Right cardiac atrium (tissue), 5 donors: Measurements from ENCODE around the gene OR2H2. TPM values are rescaled to one million over a fixed set of nuclear protein-coding genes. Genes with fewer than 3 reads are reported as not detected.

Experiments used
- ATAC-seq, 2 donors: fragments of 200-7000 bp; cut with Tn5 transposase; one replicate each; pipeline versions ENCODE4 v1.8.0 to v1.9.1; 2020; ENCODE audit warnings: moderate library complexity in 2 of 2, mild to moderate bottlenecking in 1 of 2
- DNase-seq, 3 donors: peaks; one replicate each; pipeline ENCODE4 v3.0.0-alpha.2; 2020
- H3K27ac ChIP-seq: one replicate; pipeline ENCODE4 v1.5.1; 2013; ENCODE audit warnings: mild to moderate bottlenecking, low read length, control low read depth, moderate library complexity
- H3K27me3 ChIP-seq: one replicate; pipeline ENCODE4 v1.6.1; 2013; ENCODE audit not compliant: control insufficient read depth, insufficient read depth
- H3K4me1 ChIP-seq: one replicate; pipeline ENCODE4 v1.6.1; 2013; ENCODE audit warnings: low read length; ENCODE audit not compliant: control insufficient read depth, insufficient read depth
- H3K4me3 ChIP-seq: one replicate; pipeline ENCODE4 v1.5.1; 2013; ENCODE audit warnings: low read length, control low read depth
- H3K9me3 ChIP-seq: one replicate; pipeline ENCODE4 v1.6.1; 2013; ENCODE audit warnings: low read length; ENCODE audit not compliant: control insufficient read depth
- WGBS: extraction: QIAGEN DNeasy Blood & Tissue Kit; methylation state at CpG from one replicate; pipeline ENCODE4 v1.1.7; 2013; 5-methylcytosine and 5-hydroxymethylcytosine counted together
- intact Hi-C, 4 donors: fragments of 100-400 bp; cut with DNase I; formaldehyde crosslinking; loops; one replicate each; pipeline versions ENCODE4 v1.11.0 to v1.14.0; 2022 to 2023
- polyA plus RNA-seq: library from polyadenylated mRNA; stranded (reverse); fragments of 200-250 nt; gene quantifications from one replicate; pipeline ENCODE4 v1.2.3, GENCODE V29; 2013
- total RNA-seq, 4 donors: library from RNA; stranded (reverse); fragmentation: NEBNext Ultra II Directional; extraction: Animal tissue kit (Norgen Biotek cat#: 25700); gene quantifications; one replicate each; pipeline ENCODE4 v1.2.1, GENCODE V29; 2021
- donor health status: healthy with polysubstance abuse.
- donor health status: DM: no; HTN: yes; CAD: no.
- donor health status: DM: no; HTN: no; CAD: no.
- donor health status: DM: no; HTN: yes; CAD: no; lungs with severe emphysema.
- donor health status: DM: yes; HTN: yes; CAD: no.

Gene OR2H2
- total and polyA plus RNA-seq, 5 donors, result not detected

- Histone ChIP-seq H3K4me3 (no peak overlapping the region), H3K27ac (no peak overlapping the region), H3K9me3 (no peaks in the 10 kb centered on the region), H3K27me3 (no peaks in the 10 kb centered on the region), H3K4me1 (no peaks in the 10 kb centered on the region)
- ATAC-seq (no peak), DNase-seq (no peak)
- intact Hi-C loops, result loop anchor here in 1 of 4 donors (10.0 kb wide), 1 partner anchor 695 kb away; the partner anchor contains the start of gene TRIM27
- 92% methylated on average over 1 of the region's 1 CpG for WGBS
Observed at GRCh38 chr6:29619578-29620160, 34.7 kb downstream of the OR2H2 start.

GRCh38 chr6:29620630-29621029, 35.7 kb downstream of the OR2H2 start:
- WGBS, result 76% methylated on average over 4 of the region's 4 CpGs
- H3K4me3 ChIP-seq, result no peak overlapping the region
- no peaks in the 10 kb centered on the region for H3K27me3 ChIP-seq
- intact Hi-C loops, result loop anchor here in 1 of 4 donors (10.0 kb wide), 1 partner anchor 696 kb away; the partner anchor contains the start of gene TRIM27
- H3K27ac ChIP-seq, result no peak overlapping the region
- ATAC-seq (no peak), DNase-seq (no peak)
- H3K9me3 ChIP-seq, result no peaks in the 10 kb centered on the region
- no peaks in the 10 kb centered on the region for H3K4me1 ChIP-seq

- no peak for ATAC-seq
- intact Hi-C loops, result loop anchor here in 1 of 4 donors (10.0 kb wide), 1 partner anchor 700 kb away; the partner anchor contains the start of gene TRIM27
- Histone ChIP-seq H3K4me1 (peaks cover 2% of the 10 kb centered on the region), H3K4me3 (no peak overlapping the region), H3K27me3 (no peaks in the 10 kb centered on the region), H3K9me3 (no peaks in the 10 kb centered on the region), H3K27ac (no peak overlapping the region)
- no peak for DNase-seq
- 85% methylated on average over 3 of the region's 3 CpGs for WGBS
Observed at GRCh38 chr6:29624520-29624961, 39.6 kb downstream of the OR2H2 start.

- 60% methylated on average over 7 of the region's 7 CpGs for WGBS
- intact Hi-C loops, result loop anchor here in 1 of 4 donors (10.0 kb wide), 1 partner anchor 701 kb away; the partner anchor contains the start of gene TRIM27
- Histone ChIP-seq H3K27ac (no peak overlapping the region), H3K4me1 (peaks cover 2% of the 10 kb centered on the region), H3K4me3 (no peak overlapping the region), H3K9me3 (no peaks in the 10 kb centered on the region), H3K27me3 (no peaks in the 10 kb centered on the region)
- DNase-seq (no peak), ATAC-seq (no peak)
Observed at GRCh38 chr6:29625337-29625930, 40.5 kb downstream of the OR2H2 start.

- Histone ChIP-seq H3K27me3 (no peaks in the 10 kb centered on the region), H3K9me3 (no peaks in the 10 kb centered on the region), H3K4me1 (peaks cover 8% of the 10 kb centered on the region), H3K4me3 (peak overlapping the region; percentile 53), H3K27ac (no peak overlapping the region)
- WGBS, result 17% methylated on average over 31 of the region's 31 CpGs
- ATAC-seq, result peak; percentile 2 to 8
- peak in 2 of 3 donors; percentile 27 to 66 for DNase-seq
- intact Hi-C loops, result loop anchor here in 1 of 4 donors (10.0 kb wide), 1 partner anchor 702 kb away; the partner anchor contains the start of gene TRIM27
Observed at GRCh38 chr6:29626948-29627754, 42.2 kb downstream of the OR2H2 start.

GRCh38 chr6:29627755-29628418, 43.0 kb downstream of the OR2H2 start:
- ATAC-seq, result peak; percentile 66 to 70
- H3K4me1 ChIP-seq, result peaks cover 8% of the 10 kb centered on the region

GRCh38 chr6:29628419-29629281, 43.7 kb downstream of the OR2H2 start:
- Histone ChIP-seq H3K4me3 (peak overlapping the region; percentile 53), H3K27me3 (no peaks in the 10 kb centered on the region), H3K9me3 (no peaks in the 10 kb centered on the region), H3K27ac (peak overlapping the region; percentile 51), H3K4me1 (peaks cover 8% of the 10 kb centered on the region)
- peak; percentile 64 to 67 for ATAC-seq
- intact Hi-C loops, result loop anchor here in 1 of 4 donors (10.0 kb wide), 1 partner anchor 704 kb away; the partner anchor contains the start of gene TRIM27
- peak; percentile 82 to 93 (median 91) for DNase-seq
- 9% methylated on average over 32 of the region's 32 CpGs for WGBS

More at GRCh38 chr6:29627755-29628418, 43.0 kb downstream of the OR2H2 start:
- 1% methylated on average over 51 of the region's 51 CpGs for WGBS
- Histone ChIP-seq H3K27me3 (no peaks in the 10 kb centered on the region), H3K27ac (peak overlapping the region; percentile 51), H3K9me3 (no peaks in the 10 kb centered on the region), H3K4me3 (peak overlapping the region; percentile 53)
- DNase-seq, result peak; percentile 88 to 91 (median 90)
- intact Hi-C loops, result loop anchor here in 1 of 4 donors (10.0 kb wide), 1 partner anchor 703 kb away; the partner anchor contains the start of gene TRIM27

- 95% methylated on average over 2 of the region's 2 CpGs for WGBS
- Histone ChIP-seq H3K4me3 (no peak overlapping the region), H3K27ac (no peak overlapping the region), H3K27me3 (no peaks in the 10 kb centered on the region), H3K4me1 (peaks cover 8% of the 10 kb centered on the region), H3K9me3 (no peaks in the 10 kb centered on the region)
- no peak for ATAC-seq
- intact Hi-C loops, result loop anchor here in 1 of 4 donors (10.0 kb wide), 1 partner anchor 705 kb away; the partner anchor contains the start of gene TRIM27
- DNase-seq, result no peak
Observed at GRCh38 chr6:29629571-29629970, 44.6 kb downstream of the OR2H2 start.

GRCh38 chr6:29630315-29630714, 45.4 kb downstream of the OR2H2 start:
- 78% methylated on average over 9 of the region's 9 CpGs for WGBS
- Histone ChIP-seq H3K4me1 (peaks cover 8% of the 10 kb centered on the region), H3K4me3 (no peak overlapping the region), H3K27me3 (no peaks in the 10 kb centered on the region), H3K9me3 (no peaks in the 10 kb centered on the region), H3K27ac (no peak overlapping the region)
- DNase-seq (no peak), ATAC-seq (no peak)
- intact Hi-C loops, result no loop called here
